ENCODE results near the gene SCFD2.

DNA sequence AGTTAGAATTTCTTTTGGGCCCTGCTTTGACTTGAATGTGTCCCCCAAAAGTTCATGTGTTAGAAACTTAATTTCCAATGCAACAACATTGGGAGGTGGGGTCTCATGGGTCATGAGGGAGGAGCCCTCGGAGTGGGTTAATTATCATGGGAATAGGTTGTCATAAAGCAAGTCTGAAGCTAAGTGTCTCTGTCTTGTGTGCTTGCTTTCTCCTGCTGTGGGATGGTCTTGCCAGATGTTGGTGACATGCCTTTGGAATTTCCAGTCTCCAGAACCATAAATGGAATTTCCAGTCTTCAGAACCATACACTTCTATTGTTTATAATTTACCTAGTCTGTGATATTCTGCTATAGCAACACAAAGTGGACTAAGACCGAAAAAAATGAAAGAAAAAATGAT is 432.1 kb downstream of the SCFD2 start:
- TF ChIP-seq, protein P1, sequence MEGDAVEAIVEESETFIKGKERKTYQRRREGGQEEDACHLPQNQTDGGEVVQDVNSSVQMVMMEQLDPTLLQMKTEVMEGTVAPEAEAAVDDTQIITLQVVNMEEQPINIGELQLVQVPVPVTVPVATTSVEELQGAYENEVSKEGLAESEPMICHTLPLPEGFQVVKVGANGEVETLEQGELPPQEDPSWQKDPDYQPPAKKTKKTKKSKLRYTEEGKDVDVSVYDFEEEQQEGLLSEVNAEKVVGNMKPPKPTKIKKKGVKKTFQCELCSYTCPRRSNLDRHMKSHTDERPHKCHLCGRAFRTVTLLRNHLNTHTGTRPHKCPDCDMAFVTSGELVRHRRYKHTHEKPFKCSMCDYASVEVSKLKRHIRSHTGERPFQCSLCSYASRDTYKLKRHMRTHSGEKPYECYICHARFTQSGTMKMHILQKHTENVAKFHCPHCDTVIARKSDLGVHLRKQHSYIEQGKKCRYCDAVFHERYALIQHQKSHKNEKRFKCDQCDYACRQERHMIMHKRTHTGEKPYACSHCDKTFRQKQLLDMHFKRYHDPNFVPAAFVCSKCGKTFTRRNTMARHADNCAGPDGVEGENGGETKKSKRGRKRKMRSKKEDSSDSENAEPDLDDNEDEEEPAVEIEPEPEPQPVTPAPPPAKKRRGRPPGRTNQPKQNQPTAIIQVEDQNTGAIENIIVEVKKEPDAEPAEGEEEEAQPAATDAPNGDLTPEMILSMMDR (IDR thresholded peaks at IDR 0.05; ENCODE audit: insufficient read depth, low read length): no peak
- TF ChIP-seq GABPA (IDR thresholded peaks at IDR 0.05; ENCODE audit: low read depth) (no peak), POLR2AphosphoS5 (IDR thresholded peaks at IDR 0.05; ENCODE audit: low read depth) (no peak)

All from HL-60 (cell line).